Muscle layer of duodenum (tissue), 2 donors: Measurements from ENCODE around the gene THEM5.

Experiments
- H3K27ac ChIP-seq: one replicate; pipeline ENCODE4 v1.7.0; 2013; ENCODE audit warnings: mild to moderate bottlenecking, low read length
- H3K27me3 ChIP-seq: one replicate; pipeline ENCODE4 v1.7.0; 2013; ENCODE audit warnings: low read depth, mild to moderate bottlenecking, control low read depth, low read length
- H3K36me3 ChIP-seq, 2 donors: one replicate each; pipeline ENCODE4 v1.7.0; 2013; ENCODE audit warnings: low read length in 2 of 2, control low read depth in 1 of 2, mild to moderate bottlenecking in 1 of 2; ENCODE audit not compliant: insufficient read depth in 2 of 2, control insufficient read depth in 1 of 2
- H3K4me1 ChIP-seq, 2 donors: one replicate each; pipeline ENCODE4 v1.7.0; 2013; ENCODE audit warnings: low read length in 2 of 2, mild to moderate bottlenecking in 2 of 2, control low read depth in 1 of 2, moderate library complexity in 1 of 2; ENCODE audit not compliant: insufficient read depth in 2 of 2, control insufficient read depth in 1 of 2
- H3K4me3 ChIP-seq, 2 donors: one replicate each; pipeline ENCODE4 v1.7.0; 2013; ENCODE audit warnings: low read length in 2 of 2, low read depth in 1 of 2, mild to moderate bottlenecking in 1 of 2
- H3K9me3 ChIP-seq, 2 donors: one replicate each; pipeline ENCODE4 v1.7.0; 2013; ENCODE audit warnings: low read length in 2 of 2, control low read depth in 1 of 2, mild to moderate bottlenecking in 1 of 2; ENCODE audit not compliant: control insufficient read depth in 1 of 2
- donor health status: healthy.

The THEM5 gene

GRCh38 chr1:151816548-151817352, 36.8 kb downstream of the THEM5 start:
- no peaks in the 10 kb centered on the region for H3K4me1 ChIP-seq
- H3K4me3 ChIP-seq = no peak overlapping the region
- H3K9me3 ChIP-seq = no peaks in the 10 kb centered on the region
- H3K36me3 ChIP-seq = no peaks in the 10 kb centered on the region
- H3K27me3 ChIP-seq = no peaks in the 10 kb centered on the region
- H3K27ac ChIP-seq = no peak overlapping the region

GRCh38 chr1:151815716-151816327, 37.7 kb downstream of the THEM5 start:
- no peak overlapping the region for H3K27ac ChIP-seq
- no peaks in the 10 kb centered on the region for H3K36me3 ChIP-seq
- no peaks in the 10 kb centered on the region for H3K4me1 ChIP-seq
- no peak overlapping the region for H3K4me3 ChIP-seq
- H3K27me3 ChIP-seq = no peaks in the 10 kb centered on the region
- H3K9me3 ChIP-seq = no peaks in the 10 kb centered on the region

GRCh38 chr1:151814971-151815545, 38.5 kb downstream of the THEM5 start:
- Histone ChIP-seq H3K4me1 (no peaks in the 10 kb centered on the region), H3K9me3 (no peaks in the 10 kb centered on the region), H3K27me3 (no peaks in the 10 kb centered on the region), H3K27ac (no peak overlapping the region), H3K4me3 (no peak overlapping the region), H3K36me3 (no peaks in the 10 kb centered on the region)

GRCh38 chr1:151814426-151814825, 39.1 kb downstream of the THEM5 start:
- no peaks in the 10 kb centered on the region for H3K4me1 ChIP-seq
- no peaks in the 10 kb centered on the region for H3K27me3 ChIP-seq
- H3K9me3 ChIP-seq = no peaks in the 10 kb centered on the region
- no peaks in the 10 kb centered on the region for H3K36me3 ChIP-seq
- H3K27ac ChIP-seq = no peak overlapping the region
- H3K4me3 ChIP-seq = no peak overlapping the region

- H3K36me3 ChIP-seq = no peaks in the 10 kb centered on the region
- no peaks in the 10 kb centered on the region for H3K9me3 ChIP-seq
- H3K4me3 ChIP-seq = no peak overlapping the region
- H3K27me3 ChIP-seq = no peaks in the 10 kb centered on the region
- H3K27ac ChIP-seq = no peak overlapping the region
- H3K4me1 ChIP-seq = no peaks in the 10 kb centered on the region
These were observed 40.1 kb downstream of the THEM5 start for GRCh38 chr1:151813271-151813977.

GRCh38 chr1:151811181-151811580, 42.3 kb downstream of the THEM5 start:
- Histone ChIP-seq H3K27me3 (no peaks in the 10 kb centered on the region), H3K9me3 (no peaks in the 10 kb centered on the region), H3K36me3 (no peaks in the 10 kb centered on the region), H3K4me1 (no peaks in the 10 kb centered on the region), H3K4me3 (no peak overlapping the region), H3K27ac (no peak overlapping the region)

GRCh38 chr1:151809985-151810556, 43.4 kb downstream of the THEM5 start:
- H3K36me3 ChIP-seq = no peaks in the 10 kb centered on the region
- H3K27me3 ChIP-seq = no peaks in the 10 kb centered on the region
- H3K4me3 ChIP-seq = no peak overlapping the region
- no peaks in the 10 kb centered on the region for H3K4me1 ChIP-seq
- no peaks in the 10 kb centered on the region for H3K9me3 ChIP-seq
- H3K27ac ChIP-seq = no peak overlapping the region

- Histone ChIP-seq H3K36me3 (no peaks in the 10 kb centered on the region), H3K9me3 (no peaks in the 10 kb centered on the region), H3K27ac (no peak overlapping the region), H3K4me1 (no peaks in the 10 kb centered on the region), H3K4me3 (no peak overlapping the region), H3K27me3 (no peaks in the 10 kb centered on the region)
These were observed 44.1 kb downstream of the THEM5 start for GRCh38 chr1:151809290-151809984.

GRCh38 chr1:151807766-151808165, 45.7 kb downstream of the THEM5 start:
- no peaks in the 10 kb centered on the region for H3K9me3 ChIP-seq
- H3K36me3 ChIP-seq = no peaks in the 10 kb centered on the region
- H3K27me3 ChIP-seq = no peaks in the 10 kb centered on the region
- no peaks in the 10 kb centered on the region for H3K4me1 ChIP-seq
- no peak overlapping the region for H3K27ac ChIP-seq
- H3K4me3 ChIP-seq = no peak overlapping the region

- Histone ChIP-seq H3K36me3 (no peaks in the 10 kb centered on the region), H3K27ac (no peak overlapping the region), H3K9me3 (no peaks in the 10 kb centered on the region), H3K4me3 (no peak overlapping the region), H3K4me1 (no peaks in the 10 kb centered on the region), H3K27me3 (no peaks in the 10 kb centered on the region)
These were observed 46.4 kb downstream of the THEM5 start for GRCh38 chr1:151807131-151807530.
